Suppressor macrophage (primary cell): ENCODE results near the gene PLEKHD1.
"Not testable (repeated sequence)": the region's sequence is repeated elsewhere in the genome, so short reads cannot be mapped to it uniquely, and the experiment has no call there.

Source experiments
- DNase-seq, 4 experiments: peaks; one replicate each; pipeline ENCODE4 v3.0.0-alpha.2; 2020 to 2022

PLEKHD1 gene

DNA sequence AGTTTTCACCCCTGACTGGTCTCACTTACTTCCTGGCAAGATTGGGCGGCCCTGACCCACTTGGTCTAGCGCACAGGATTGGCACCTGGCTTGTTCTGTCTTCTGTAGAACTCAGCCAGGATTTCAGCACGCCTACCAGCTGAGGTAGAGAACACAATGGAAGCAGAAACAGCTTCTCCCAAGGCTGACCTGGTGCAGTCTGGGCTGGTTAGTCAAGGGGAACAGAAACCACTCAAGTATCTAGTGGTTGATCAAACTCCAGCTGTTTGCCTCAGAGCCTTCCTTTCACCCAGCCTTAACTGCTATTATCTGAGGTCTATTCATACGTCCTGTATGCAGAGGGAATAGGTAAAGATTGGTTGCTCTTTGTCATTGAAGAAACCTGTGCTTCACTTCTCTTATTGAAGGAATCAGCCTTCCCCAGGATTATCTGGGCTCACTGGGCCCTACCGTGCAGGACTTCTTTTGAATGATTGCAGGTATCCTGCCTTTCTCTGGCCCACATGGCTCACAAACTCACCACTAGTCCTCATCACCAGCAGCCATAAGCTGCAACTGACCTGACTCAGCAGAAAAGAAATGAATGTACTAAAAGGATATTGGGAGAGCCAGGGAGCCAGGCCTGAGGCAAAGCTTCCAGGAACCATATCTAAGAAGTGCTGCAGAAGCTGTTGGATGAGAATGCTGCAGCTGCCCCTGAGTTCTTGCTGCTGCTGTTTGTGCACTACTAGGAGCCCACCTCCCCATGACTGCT is 2.5 kb upstream of the PLEKHD1 start:
- DNase-seq, result peak in 2 of 4 experiments; percentile 15 to 18

DNA sequence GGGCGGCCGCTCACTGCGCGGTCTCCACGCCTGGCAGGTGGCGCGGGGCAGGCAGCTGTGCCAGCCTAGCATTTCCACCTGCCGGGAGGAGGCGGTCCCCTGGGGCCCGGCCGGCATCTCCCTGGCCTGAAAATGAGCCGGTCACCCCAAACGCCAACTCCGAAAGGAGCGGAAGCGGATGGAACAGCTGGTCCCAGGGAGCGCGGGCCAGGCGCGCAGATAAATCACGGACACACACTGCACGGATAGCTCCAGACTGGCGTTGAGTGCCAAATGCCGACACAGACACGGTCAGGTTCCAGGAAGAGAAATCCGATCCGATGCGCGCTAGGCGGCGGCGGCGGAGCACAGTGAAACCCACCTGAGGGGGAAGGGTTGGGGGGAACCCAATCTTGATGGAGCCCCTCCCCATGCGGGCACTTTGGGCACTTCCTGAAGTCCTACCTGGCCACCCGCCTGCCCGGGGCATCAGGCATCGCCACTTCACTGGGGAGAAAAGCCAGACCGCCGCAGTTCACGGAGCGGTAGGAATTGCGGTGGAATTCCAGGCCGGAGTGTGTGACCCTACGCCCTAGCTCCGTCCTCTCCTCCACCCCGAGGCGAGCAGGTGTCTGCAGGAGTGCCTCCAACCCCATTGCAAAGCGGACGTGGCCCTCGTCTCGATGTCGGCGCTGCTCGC is 624 bp upstream of the PLEKHD1 start:
- no peak for DNase-seq

DNA sequence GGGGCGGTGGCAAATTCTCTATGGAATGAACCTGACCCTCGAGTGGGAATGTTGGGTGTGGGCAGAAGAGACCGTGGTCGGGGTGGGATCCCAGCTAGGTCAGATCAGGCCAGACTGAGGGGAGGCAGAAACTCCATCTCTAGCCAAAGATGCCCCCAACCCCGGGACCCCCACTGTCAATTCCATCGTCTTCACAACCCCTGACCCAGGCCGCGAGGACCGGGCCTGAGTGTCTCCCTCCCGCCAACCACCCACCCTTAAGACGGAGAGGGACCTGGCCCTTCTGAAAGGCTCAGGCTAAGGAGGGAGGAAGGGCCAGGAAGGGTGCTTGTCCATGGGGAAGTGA is 760 bp downstream of the PLEKHD1 start:
- DNase-seq, result no peak

- DNase-seq, result no peak
These were observed 1.2 kb downstream of the PLEKHD1 start for GRCh38 chr14:69485701-69486100.

DNA sequence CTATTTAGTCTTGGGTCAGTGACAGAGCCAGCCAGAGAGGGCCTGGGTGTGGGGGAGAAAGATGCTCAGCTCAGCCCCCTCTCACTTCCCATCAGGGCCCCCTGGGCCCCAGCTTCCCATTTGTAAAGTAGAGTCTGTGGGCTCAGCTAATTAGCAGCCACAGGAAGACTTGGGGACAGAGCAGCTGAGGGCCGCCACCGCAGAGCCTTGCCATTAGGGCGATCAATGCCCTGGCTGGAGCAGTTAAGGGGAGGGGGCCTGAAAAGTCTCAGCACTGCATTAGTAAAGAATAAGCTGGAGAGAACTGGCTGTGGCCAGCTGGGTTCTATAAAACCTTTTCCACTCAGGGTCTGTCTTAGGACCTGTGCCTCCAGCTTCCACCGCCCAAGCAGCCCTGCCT is 2.7 kb downstream of the PLEKHD1 start:
- no peak for DNase-seq

- DNase-seq, result no peak
These were observed 3.2 kb downstream of the PLEKHD1 start for GRCh38 chr14:69487771-69488170.

DNA sequence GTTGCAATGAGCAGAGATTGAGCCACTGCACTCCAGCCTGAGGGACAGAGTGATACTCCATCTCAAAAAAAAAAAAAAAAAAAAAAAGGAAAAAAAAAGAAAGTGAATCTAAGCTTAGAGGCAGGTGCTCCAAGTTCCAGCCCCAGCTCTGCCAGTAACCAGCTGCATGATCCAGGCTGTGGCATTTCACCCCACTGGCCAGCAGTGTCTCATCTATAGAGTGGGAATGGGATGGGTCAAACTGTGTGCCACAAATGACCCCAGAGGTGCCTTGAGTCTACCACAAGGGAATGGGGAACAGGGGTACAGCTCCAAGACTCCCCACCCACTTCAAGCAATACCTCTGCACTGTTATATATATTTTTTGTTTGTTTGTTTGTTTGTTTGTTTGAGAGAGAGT is 5.0 kb downstream of the PLEKHD1 start:
- DNase-seq, result no peak

GRCh38 chr14:69490219-69490918 is 5.8 kb downstream of the PLEKHD1 start:
- no peak for DNase-seq

DNA sequence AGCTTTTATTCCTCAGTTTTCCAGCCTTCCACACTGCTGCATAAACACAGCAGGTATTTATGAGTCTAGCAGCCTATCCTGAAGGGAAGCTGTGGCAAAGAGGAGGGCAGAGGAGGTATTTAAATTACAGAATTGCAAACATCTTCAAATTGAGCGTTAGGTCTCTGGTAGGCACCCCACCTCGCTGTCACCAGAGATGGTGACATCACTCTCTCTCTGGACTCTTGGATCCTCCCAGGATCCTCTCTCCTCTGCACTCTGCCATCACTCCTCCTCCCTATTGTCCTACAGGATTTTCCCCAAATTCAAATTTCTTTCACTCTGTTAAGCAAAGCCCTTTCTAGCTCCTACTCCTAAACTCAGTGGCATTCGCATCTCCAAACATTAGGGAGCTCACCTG is 6.7 kb downstream of the PLEKHD1 start:
- no peak for DNase-seq

- DNase-seq, result no peak
These were observed 8.5 kb downstream of the PLEKHD1 start for GRCh38 chr14:69493038-69493437.

GRCh38 chr14:69493791-69494190 is 9.3 kb downstream of the PLEKHD1 start:
- no peak for DNase-seq

DNA sequence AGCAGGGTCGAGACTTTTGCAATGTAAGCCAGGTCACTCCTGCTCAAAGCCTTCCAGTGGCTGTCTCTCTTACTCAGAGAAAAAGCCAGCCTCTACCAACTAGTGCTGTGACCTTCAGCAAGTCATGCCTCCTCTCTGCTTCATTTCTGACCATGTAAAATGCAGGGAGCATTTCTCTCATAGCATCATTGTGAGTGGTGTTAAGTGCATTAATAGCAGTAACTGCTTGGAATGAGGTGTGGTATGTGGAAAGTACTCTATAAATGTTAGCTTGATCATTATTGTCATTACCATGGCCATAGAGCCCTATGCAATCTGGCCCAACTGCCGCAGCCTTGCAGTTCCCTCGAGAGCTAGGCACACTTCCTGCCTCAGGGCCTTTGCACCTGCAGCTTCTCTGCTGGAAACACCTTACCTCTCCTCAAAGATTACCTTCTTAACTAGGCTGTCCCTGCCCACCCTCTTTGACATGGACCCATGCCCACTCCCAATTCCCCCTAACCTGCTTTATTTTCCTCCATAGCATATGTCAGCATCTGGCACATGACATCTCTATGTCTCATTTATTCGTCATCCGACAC is 10.9 kb downstream of the PLEKHD1 start:
- no peak for DNase-seq

- DNase-seq, result not testable (repeated sequence)
These were observed 13.3 kb downstream of the PLEKHD1 start for GRCh38 chr14:69497866-69498265.

DNA sequence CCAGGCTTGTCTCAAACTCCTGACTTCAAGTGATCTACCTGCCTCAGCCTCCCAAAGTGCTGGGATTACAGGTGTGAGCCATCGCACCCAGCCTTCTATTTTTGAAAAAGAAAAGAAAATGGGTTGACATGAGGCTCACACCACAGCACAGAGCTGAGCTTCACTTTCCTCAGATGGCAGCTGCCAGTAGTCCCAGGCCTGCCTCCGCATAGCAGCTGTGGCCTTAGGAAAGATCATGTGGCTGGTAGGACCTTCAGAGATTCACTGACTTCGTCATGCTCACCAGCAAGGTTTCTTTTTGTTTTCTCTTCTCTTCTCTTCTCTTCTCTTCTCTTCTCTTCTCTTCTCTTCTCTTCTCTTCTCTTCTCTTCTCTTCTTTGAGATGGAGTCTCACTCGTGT is 13.8 kb downstream of the PLEKHD1 start:
- not testable (repeated sequence) for DNase-seq

- no peak for DNase-seq
These were observed 14.9 kb downstream of the PLEKHD1 start for GRCh38 chr14:69499436-69499835.

GRCh38 chr14:69500096-69500495 is 15.6 kb downstream of the PLEKHD1 start:
- DNase-seq, result no peak

DNA sequence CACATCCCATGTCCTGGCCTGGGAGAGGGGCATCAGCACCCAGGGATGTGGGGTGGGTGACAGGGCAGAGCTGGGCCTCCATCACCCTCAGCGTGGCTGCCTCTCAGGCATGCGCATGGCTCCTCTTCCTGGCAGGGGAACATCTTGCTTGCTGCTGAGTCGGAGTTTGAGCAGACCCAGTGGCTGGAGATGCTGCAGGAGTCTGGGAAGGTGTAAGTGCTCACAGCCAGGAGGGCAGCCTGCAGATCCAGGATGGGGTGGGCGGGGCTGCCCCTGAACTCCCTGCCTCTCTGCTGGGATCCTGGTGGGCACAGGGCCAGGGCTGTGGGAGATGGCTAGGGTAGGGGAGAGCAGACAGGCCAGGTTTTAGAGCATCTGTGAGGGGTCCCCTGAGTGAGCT is 16.2 kb downstream of the PLEKHD1 start:
- DNase-seq, result no peak

DNA sequence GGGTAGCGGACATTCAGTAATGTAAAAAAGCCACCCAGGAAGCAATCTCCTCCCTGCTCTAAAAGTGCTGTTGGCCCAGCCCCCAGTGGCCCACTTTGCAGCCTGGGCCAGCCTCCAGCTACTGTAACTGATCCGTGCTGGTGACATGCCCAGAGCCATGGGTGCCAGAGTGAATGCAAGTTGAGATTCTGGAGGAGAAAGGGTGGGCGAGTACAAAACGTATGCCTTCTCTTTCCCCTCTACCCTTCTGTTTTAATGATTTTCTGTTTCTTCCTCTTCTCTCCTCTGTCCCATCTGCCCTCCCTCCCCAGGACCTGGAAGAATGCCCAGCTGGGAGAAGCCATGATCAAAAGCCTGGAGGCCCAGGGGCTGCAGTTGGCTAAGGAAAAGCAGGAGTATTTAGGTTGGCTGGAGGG is 16.9 kb downstream of the PLEKHD1 start:
- DNase-seq, result no peak

- DNase-seq, result no peak
These were observed 20.2 kb downstream of the PLEKHD1 start for GRCh38 chr14:69504775-69505174.

GRCh38 chr14:69505338-69506240 is 21.1 kb downstream of the PLEKHD1 start:
- DNase-seq, result no peak

- DNase-seq, result no peak
These were observed 21.7 kb downstream of the PLEKHD1 start for GRCh38 chr14:69506241-69506595.

- DNase-seq, result no peak
These were observed 34.0 kb downstream of the PLEKHD1 start for GRCh38 chr14:69518289-69519101.
